Right lobe of liver (tissue), 6 donors: ENCODE data around the gene ARL5B. TPM values are rescaled to one million over a fixed set of nuclear protein-coding genes. Genes with fewer than 3 reads are reported as not detected.

Experiments used
- ATAC-seq, 4 donors: fragments of 200-7000 bp; cut with Tn5 transposase; one replicate each; pipeline ENCODE4 v1.9.1; 2020; ENCODE audit warnings: mild to moderate bottlenecking in 4 of 4, moderate library complexity in 4 of 4
- DNase-seq, 3 donors: peaks; one replicate each; pipeline ENCODE4 v3.0.0-alpha.2; 2020
- H3K27ac ChIP-seq, 3 donors: fragments of 200-600 bp; one replicate each; pipeline ENCODE4 v1.8.0; 2022
- H3K27me3 ChIP-seq, 2 donors: fragments of 200-600 bp; one replicate each; pipeline ENCODE4 v1.8.0; 2022
- H3K36me3 ChIP-seq, 4 donors: fragments of 200-600 bp; sonication (generic) in 1 of 4; one replicate each; pipeline versions ENCODE4 v1.5.1 to v1.8.0; 2017 to 2022; ENCODE audit warnings: control low read depth in 1 of 4
- H3K4me1 ChIP-seq, 4 donors: fragments of 200-600 bp; sonication (generic) in 1 of 4; one replicate each; pipeline versions ENCODE4 v1.5.1 to v1.8.0; 2017 to 2022; ENCODE audit warnings: control low read depth in 1 of 4
- H3K4me3 ChIP-seq, 3 donors: fragments of 200-600 bp; one replicate each; pipeline ENCODE4 v1.8.0; 2022
- H3K9me3 ChIP-seq, 4 donors: fragments of 200-600 bp; sonication (generic) in 1 of 4; one replicate each; pipeline versions ENCODE4 v1.5.1 to v1.8.0; 2017 to 2022; ENCODE audit warnings: control low read depth in 1 of 4
- POLR2A ChIP-seq: fragments of 450-650 bp; IDR thresholded peaks from one replicate; pipeline ENCODE4 v1.6.1; 2017; ENCODE audit warnings: antibody characterized with exemption, mild to moderate bottlenecking
- WGBS: methylation state at CpG from one replicate; pipeline ENCODE4 v1.1.6; 2018; ENCODE audit warnings: low coverage, low lambda C conversion rate; ENCODE audit not compliant: insufficient coverage; ENCODE audit errors: missing lambda C conversion rate; 5-methylcytosine and 5-hydroxymethylcytosine counted together
- intact Hi-C, 2 donors: fragments of 100-400 bp; cut with DNase I; formaldehyde crosslinking; loops; one replicate each; pipeline versions ENCODE4 v1.11.2 to v1.14.1; 2022
- total RNA-seq, 6 experiments: library from RNA; depleted of rRNA in 2 of 6; stranded (reverse); fragments of >200 nt in 2 of 6; fragmentation: NEBNext Ultra II Directional in 3 of 6; extraction: Animal tissue kit (Norgen Biotek cat#: 25700) in 3 of 6; gene quantifications; one replicate each; pipeline versions ENCODE4 v1.1.0 to v1.2.4, GENCODE V29; 2016 to 2023
- TF ChIP-seq, protein P1 (sequence below), 4 donors: fragments of 200-600 bp in 3 of 4; fragments of 450-650 bp in 1 of 4; IDR thresholded peaks; one replicate each; pipeline versions ENCODE4 v1.5.1 to v1.8.0; 2016 to 2022; ENCODE audit warnings: antibody characterized with exemption in 4 of 4, mild to moderate bottlenecking in 2 of 4
- donor health status: DM: no; HTN: yes; CAD: no.
- donor health status: DM: no; HTN: no; CAD: no.
- donor health status: DM: no; HTN: no; CAD: no.
- donor health status: DM: no; HTN: yes; CAD: no.
- donor health status: DM: no; HTN: yes; CAD: no.

Gene ARL5B
- total RNA-seq, 6 experiments from 2014 or later, result 7.9 to 32.6 (median 20.4) TPM

DNA sequence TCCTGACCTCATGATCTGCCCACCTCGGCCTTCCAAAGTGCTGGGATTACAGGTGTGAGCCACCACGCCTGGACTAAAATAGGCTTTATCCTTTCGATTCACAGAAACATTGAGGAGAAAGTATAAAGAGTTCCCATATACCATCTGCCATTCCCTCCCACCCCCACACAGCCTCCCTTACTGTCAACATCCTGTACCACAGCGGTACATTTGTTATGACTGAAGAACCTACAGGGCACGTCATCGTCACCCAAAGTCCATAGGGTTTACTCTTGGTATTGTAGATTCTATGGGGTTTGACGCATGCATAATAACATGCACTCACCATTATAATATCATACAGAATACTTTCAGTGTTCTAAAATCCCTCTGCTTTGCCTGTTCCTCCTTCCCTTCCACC is 28.0 kb downstream of the ARL5B start:
- Histone ChIP-seq H3K4me1 (no peaks in the 10 kb centered on the region), H3K4me3 (no peak overlapping the region), H3K27ac (no peak overlapping the region), H3K27me3 (no peaks in the 10 kb centered on the region), H3K36me3 (no peaks in the 10 kb centered on the region), H3K9me3 (no peaks in the 10 kb centered on the region)
- intact Hi-C loops, result no loop called here
- TF ChIP-seq POLR2A, result no peak
- TF ChIP-seq, protein P1, sequence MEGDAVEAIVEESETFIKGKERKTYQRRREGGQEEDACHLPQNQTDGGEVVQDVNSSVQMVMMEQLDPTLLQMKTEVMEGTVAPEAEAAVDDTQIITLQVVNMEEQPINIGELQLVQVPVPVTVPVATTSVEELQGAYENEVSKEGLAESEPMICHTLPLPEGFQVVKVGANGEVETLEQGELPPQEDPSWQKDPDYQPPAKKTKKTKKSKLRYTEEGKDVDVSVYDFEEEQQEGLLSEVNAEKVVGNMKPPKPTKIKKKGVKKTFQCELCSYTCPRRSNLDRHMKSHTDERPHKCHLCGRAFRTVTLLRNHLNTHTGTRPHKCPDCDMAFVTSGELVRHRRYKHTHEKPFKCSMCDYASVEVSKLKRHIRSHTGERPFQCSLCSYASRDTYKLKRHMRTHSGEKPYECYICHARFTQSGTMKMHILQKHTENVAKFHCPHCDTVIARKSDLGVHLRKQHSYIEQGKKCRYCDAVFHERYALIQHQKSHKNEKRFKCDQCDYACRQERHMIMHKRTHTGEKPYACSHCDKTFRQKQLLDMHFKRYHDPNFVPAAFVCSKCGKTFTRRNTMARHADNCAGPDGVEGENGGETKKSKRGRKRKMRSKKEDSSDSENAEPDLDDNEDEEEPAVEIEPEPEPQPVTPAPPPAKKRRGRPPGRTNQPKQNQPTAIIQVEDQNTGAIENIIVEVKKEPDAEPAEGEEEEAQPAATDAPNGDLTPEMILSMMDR (IDR thresholded peaks at IDR 0.05), result no peak
- DNase-seq, result no peak
- ATAC-seq, result no peak
- 81% methylated on average over 4 of the region's 7 CpGs for WGBS

GRCh38 chr10:18687706-18688105 is 28.5 kb downstream of the ARL5B start:
- Histone ChIP-seq H3K27me3 (no peaks in the 10 kb centered on the region), H3K36me3 (no peaks in the 10 kb centered on the region), H3K9me3 (no peaks in the 10 kb centered on the region), H3K4me3 (no peak overlapping the region), H3K4me1 (no peaks in the 10 kb centered on the region), H3K27ac (no peak overlapping the region)
- ATAC-seq (no peak), DNase-seq (no peak)
- 69% methylated on average over 5 of the region's 5 CpGs for WGBS
- intact Hi-C loops, result no loop called here
- TF ChIP-seq, protein P1 (IDR thresholded peaks at IDR 0.05), result no peak
- no peak for TF ChIP-seq POLR2A

GRCh38 chr10:18689498-18689897 is 30.3 kb downstream of the ARL5B start:
- ATAC-seq (peak; percentile 54 to 69 (median 56)), DNase-seq (no peak)
- H3K4me1 ChIP-seq, result no peaks in the 10 kb centered on the region
- no peaks in the 10 kb centered on the region for H3K9me3 ChIP-seq
- 10% methylated on average over 3 of the region's 3 CpGs for WGBS
- H3K36me3 ChIP-seq, result no peaks in the 10 kb centered on the region
- H3K4me3 ChIP-seq, result no peak overlapping the region
- no peak overlapping the region for H3K27ac ChIP-seq
- intact Hi-C loops, result no loop called here
- TF ChIP-seq POLR2A, result no peak
- TF ChIP-seq, protein P1 (IDR thresholded peaks at IDR 0.05), result peak; percentile 43 to 52 (median 47)
- no peaks in the 10 kb centered on the region for H3K27me3 ChIP-seq

DNA sequence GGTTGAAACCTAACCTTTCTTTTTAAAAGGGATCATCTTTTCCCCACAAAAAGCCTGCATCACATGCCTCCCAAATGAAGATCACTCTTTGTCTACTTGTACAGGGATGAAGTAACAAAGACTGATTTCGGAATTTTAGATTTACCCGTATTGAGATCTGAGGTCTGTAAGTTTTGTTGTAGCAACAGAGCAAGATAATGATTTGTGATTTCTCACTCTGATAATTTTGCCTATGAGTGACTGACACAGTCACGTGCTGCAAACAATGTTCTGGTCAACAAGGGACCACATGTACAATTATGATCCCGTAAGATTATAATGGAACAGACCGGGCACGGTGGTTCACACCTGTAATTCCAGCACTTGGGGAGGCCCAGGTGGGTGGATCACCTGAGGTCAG is 31.3 kb downstream of the ARL5B start:
- Histone ChIP-seq H3K9me3 (no peaks in the 10 kb centered on the region), H3K4me3 (no peak overlapping the region), H3K36me3 (no peaks in the 10 kb centered on the region), H3K27me3 (no peaks in the 10 kb centered on the region), H3K4me1 (no peaks in the 10 kb centered on the region), H3K27ac (no peak overlapping the region)
- DNase-seq (no peak), ATAC-seq (no peak)
- intact Hi-C loops, result no loop called here
- no peak for TF ChIP-seq POLR2A
- TF ChIP-seq, protein P1 (IDR thresholded peaks at IDR 0.05), result no peak
- 78% methylated on average over 5 of the region's 6 CpGs for WGBS
